Embryonic facial prominence (tissue), 1 donor: ENCODE data around the gene KIF3B.
"Not testable (repeated sequence)": the region's sequence is repeated elsewhere in the genome, so short reads cannot be mapped to it uniquely, and the experiment has no call there.

Experiments used
- DNase-seq: peaks from one replicate; pipeline ENCODE4 v3.0.0-alpha.2; 2016; ENCODE audit errors: extremely low spot score

The KIF3B gene

DNA sequence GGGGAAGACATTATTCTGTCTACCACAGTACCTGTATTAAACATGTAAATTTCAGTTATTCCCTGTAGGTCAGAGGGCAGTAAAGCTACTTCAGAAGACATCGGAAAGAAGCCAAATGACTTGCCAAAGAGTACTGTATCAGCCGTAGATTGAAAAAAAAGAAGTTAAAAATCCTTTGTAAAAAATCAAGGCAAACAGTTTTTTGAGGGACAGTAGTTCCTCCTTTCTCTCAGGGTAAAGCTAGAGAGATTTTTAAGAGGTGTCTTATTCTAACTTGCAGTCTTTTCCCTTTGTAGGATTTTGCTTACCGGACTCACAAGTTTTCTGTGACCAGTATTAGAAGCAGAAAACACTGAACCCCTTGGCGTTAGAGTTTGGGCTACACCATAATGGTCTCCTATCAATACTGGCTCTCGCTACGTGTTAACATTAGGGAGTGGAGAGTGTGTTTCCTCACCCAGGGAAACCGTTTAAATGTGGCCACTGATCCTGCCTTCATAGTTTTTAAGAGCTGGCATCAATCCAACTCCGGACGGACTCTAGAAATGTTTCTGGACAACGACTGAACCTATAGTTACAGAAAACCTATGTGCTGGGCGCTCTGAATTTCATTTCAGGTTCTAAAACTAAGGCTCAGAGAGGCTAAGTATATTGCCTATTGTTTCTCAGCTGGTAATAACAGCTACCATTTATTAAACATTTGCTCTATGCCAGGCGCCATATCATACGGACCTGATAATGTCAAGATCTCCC is 79.3 kb downstream of the KIF3B start:
- DNase-seq: no peak

- DNase-seq: no peak
Measured at GRCh38 chr20:32357375-32357868, 80.0 kb downstream of the KIF3B start.

DNA sequence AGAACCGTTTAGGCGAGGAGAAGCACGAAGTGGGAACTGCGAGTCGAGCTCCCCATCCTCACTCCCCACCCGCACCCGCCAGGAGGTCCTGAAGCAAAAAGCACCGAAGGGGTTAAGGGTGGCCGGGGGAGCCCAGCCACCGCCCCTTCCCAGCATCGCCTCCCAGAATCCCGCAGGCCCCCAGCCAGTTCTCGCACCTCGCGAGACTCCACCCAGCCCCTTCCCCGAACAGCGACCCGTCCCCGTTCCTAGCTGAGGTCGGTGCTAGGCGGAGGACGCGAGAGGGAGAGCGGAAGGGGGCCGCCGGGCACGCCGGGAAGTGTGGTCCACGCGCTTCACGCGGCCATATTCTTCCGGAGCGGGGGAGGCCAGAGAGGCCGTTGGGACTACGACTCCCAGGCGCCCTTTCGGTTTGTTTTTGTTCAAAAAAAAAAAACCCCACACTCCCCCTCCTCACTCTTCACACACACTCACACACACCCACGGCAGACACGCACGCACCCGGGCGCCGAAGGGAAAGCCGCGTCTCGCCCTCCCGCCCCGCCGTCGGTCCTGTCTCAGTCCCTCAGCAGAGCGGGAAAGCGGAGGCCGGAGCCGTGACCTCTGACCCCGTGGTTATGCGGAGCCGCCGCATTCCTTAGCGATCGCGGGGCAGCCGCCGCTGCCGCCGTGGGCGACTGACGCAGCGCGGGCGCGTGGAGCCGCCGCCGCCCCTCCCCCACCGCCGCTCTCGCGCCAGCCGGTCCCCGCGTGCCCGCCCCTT is 80.6 kb downstream of the KIF3B start, which contains the start of gene ASXL1:
ASXL1 (plus strand) TSS at position 463 of the 763 bp plus-strand sequence. CDS start 445 bp downstream, outside the sequence.
- peak; percentile 98 for DNase-seq

DNA sequence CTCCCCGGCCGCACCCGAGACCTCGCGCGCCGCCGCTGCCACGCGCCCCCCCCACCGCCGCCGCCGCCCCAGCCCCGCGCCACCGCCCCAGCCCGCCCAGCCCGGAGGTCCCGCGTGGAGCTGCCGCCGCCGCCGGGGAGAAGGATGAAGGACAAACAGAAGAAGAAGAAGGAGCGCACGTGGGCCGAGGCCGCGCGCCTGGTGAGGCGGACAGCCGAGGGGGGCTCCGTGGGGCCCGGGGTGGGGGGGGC is 81.1 kb downstream of the KIF3B start:
- DNase-seq: no peak

DNA sequence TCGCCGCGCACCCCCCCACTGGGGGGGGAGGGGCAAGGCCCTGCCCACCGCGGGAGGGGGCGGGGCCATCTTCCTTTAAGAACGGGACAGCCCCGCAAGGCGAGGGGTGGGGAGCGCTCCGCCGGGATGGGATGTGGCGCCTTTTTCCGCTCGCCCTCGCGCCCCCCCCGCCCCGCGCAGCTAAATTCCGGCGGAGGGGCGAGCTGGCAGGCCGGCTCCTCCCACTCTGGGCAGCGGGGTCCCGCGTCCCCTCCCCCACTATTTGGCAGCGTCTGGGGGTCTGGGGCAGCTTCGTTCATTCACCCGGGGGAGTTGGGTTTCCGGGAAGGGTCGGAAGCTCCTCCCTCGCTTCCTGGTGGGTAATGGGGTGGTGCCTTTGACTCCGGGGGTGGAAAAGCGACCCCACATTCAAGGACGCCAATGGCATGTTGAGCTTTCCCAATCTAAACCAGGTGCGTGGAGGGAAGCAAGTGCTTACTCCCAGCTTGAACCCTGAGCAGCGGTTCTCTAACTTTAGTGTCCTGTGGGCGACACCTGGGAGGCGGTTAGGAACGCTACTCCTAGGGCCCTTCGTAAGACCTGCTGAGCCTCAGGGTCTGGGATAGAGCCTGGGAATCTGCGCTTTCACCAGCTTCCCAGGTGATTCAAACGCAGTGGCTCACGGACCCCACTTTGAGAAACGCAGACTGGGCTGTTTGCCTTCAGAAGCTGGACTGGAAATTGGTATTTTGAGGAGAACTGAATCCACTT is 81.6 kb downstream of the KIF3B start:
- peak; percentile 66 for DNase-seq

DNA sequence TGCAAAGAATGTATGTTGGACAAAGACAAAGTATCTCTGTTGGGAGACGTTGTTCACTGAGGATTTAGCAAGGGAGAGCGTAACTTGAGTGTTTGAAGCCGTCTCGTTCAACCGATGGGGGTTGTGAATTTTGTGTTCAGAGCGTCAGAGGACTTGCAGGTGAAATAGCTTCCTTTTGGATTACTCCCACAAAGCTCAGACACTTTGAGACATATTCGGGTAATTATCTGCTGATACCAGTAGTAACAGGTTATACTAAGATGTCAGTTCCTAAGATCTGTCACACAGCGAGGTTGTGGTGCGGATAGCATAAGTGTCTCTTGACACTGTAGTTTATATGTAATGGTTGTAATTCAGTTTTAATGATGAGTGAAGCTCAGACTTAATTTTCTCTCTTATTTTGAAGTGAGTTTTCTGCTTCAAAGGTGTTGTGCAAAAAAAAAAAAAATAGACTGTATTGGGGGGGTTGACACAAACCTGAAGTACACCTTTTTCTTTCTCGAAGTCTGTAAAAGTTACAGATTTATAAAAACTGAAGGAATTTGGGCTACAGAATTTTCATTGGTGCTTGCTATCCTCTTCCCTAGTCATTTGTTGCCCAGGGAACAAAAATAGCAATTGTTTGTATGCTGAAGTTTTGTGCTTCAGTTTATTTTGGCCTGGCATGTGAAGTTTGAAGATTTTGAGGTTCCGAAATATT is 82.3 kb downstream of the KIF3B start:
- no peak for DNase-seq

DNA sequence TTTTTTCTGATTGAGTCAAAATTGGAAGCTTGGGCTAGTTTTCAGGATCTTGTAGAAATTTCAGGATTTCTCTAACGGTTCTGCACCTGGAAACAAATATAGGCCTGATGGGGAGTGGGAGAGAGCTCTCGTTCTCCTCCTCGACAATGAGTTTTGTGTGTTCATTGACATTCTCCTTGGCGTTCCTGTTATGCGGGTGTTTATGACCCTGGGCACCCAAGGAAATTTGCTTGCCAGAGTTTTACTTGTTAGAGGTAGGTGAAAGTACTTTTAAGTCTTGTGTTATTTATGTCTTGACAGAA is 82.8 kb downstream of the KIF3B start:
- DNase-seq: no peak

GRCh38 chr20:32362901-32363364 is 85.5 kb downstream of the KIF3B start:
- no peak for DNase-seq

GRCh38 chr20:32363492-32363891 is 86.0 kb downstream of the KIF3B start:
- DNase-seq: no peak

DNA sequence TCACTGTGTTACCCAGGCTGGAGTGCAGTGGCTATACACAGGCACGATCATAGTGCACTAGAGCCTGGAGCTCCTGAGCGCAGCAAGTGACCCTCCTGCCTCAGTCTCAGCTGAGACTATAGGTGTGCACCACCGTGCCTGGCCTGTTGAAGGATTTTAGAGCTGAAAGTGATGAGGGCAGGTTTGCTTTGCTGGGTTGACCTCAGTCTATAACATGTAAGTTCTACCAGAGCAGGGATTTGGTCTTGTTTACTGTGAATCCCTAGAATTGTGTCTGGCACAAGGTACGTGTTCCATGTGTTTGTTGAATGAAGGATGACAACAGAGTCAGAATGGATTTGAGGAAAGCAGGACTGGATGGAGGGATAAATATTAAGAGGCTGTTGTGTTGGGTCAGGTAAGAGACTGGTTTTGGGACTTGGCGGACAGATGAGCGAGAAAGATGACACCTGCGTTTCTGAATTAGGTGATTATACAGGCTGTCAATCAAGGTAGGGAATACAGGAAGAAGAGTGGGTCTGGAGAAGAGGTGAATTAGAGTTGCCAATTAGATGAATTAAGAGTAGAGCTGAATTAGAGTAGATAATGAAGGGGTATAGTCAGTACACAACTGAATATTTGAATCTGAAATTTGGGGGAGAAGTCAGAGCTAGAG is 87.2 kb downstream of the KIF3B start:
- DNase-seq: no peak

GRCh38 chr20:32365564-32365963 is 88.1 kb downstream of the KIF3B start:
- DNase-seq: no peak

GRCh38 chr20:32366380-32366779 is 88.9 kb downstream of the KIF3B start:
- no peak for DNase-seq

GRCh38 chr20:32368323-32368722 is 90.9 kb downstream of the KIF3B start:
- DNase-seq: no peak

DNA sequence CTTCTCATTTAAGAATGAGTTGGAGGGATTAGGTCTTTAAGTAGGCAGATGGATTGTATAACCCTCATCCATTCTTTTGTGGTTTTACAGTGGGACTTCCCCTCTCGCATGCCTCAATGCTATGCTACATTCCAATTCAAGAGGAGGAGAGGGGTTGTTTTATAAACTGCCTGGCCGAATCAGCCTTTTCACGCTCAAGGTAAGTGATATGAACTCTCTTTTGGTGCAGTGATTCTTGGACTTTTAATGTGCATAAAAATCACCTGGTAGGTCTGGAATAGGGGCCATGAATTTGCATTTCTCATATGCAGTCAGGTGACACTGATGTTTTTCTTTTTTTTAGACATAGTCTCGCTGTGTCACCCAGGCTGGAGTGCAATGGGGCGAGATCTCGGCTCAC is 91.5 kb downstream of the KIF3B start:
- no peak for DNase-seq

DNA sequence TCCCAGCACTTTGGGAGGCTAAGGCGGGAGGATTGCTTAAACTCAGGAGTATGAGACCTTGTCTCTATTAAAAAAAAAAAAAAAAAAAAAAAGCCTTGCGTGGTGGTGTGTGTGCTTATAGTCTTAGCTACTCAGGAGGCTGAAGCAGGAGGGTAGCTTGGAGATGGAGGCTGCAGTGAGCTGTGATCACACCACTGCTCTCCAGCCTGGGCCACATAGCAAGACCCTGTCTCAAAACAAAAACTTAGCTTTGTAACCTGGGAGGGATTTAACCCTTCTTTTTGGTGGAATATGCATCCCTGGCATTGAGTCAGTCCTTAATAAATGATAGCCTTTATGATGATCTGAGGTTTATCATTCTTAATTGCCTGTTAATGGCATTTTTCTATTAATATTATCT is 93.4 kb downstream of the KIF3B start:
- no peak for DNase-seq

GRCh38 chr20:32378461-32378860 is 101.0 kb downstream of the KIF3B start:
- DNase-seq: no peak

GRCh38 chr20:32380037-32380436 is 102.6 kb downstream of the KIF3B start:
- not testable (repeated sequence) for DNase-seq

DNA sequence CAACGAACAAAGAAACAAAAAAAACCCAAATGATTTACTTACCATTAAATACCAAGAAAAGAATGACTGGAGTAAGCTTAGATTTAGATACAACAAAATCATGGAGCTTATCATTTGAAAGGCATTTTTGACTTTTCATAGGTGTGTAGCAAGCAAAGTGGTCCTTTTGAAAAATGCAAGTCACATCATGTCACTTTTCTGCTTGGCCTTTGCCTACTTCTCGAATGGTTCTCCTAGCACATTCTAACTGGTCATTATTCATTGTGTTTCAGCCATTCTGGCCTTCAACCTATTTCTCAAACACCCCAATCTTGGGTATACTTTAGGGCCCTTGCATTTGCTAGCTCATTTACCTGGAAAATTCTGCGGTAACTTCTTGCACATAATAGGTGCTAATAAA is 103.3 kb downstream of the KIF3B start:
- DNase-seq: no peak

- DNase-seq: no peak
Measured at GRCh38 chr20:32382102-32382950, 104.9 kb downstream of the KIF3B start.

GRCh38 chr20:32383441-32383840 is 106.0 kb downstream of the KIF3B start:
- DNase-seq: not testable (repeated sequence)
